B cell (primary cell): ENCODE measurements around the gene TCF7. TPM values are rescaled to one million over a fixed set of nuclear protein-coding genes. Genes with fewer than 3 reads are reported as not detected.

Experiments
- ATAC-seq: fragments of 200-7000 bp; cut with Tn5 transposase; one replicate; pipeline ENCODE4 v1.10.0; 2021; ENCODE audit warnings: low read depth, mild to moderate bottlenecking, moderate number of reproducible peaks, moderate library complexity
- CTCF ChIA-PET: fragments of 350-600 bp; sonication (Branson Sonifier 250); formaldehyde crosslinking; loops from one replicate; lab custom pipeline; 2021; ENCODE audit warnings: antibody characterized with exemption, inconsistent platforms; lab: Charles Lee
- POLR2A ChIA-PET: fragments of 350-600 bp; sonication (Branson Sonifier 250); formaldehyde crosslinking; loops from one replicate; lab custom pipeline; 2021; ENCODE audit warnings: antibody characterized with exemption; lab: Charles Lee
- DNase-seq: peaks from one replicate; pipeline ENCODE4 v3.0.0; 2013
- H2AFZ ChIP-seq: 2 replicates; pipeline ENCODE4 v1.6.1; 2012; ENCODE audit warnings: mild to moderate bottlenecking, low read depth, low read length; ENCODE audit not compliant: insufficient read depth, poor library complexity, severe bottlenecking
- H3K27ac ChIP-seq, 2 donors: 1 replicate in 1 of 2; 2 replicates in 1 of 2; pipeline ENCODE4 v1.5.1; 2012 to 2013; ENCODE audit warnings: low read length in 2 of 2, mild to moderate bottlenecking in 2 of 2, moderate library complexity in 1 of 2
- H3K27me3 ChIP-seq, 4 experiments: fragments of 200-600 bp in 1 of 4; sonication (generic) in 1 of 4; replicated peaks in 1 of 4; 1 replicate in 2 of 4; 2 replicates in 2 of 4; pipeline versions ENCODE4 v1.6.1 to v1.7.0; 2013 to 2016; ENCODE audit warnings: low read length in 3 of 4, mild to moderate bottlenecking in 2 of 4, mixed read lengths in 1 of 4, moderate library complexity in 1 of 4; ENCODE audit not compliant: insufficient read depth in 4 of 4, control insufficient read depth in 3 of 4; ENCODE audit errors: control extremely low read depth in 1 of 4
- H3K36me3 ChIP-seq, 2 experiments: replicated peaks in 1 of 2; 1 replicate in 1 of 2; 2 replicates in 1 of 2; pipeline versions ENCODE4 v1.6.1 to v1.7.1; 2013; ENCODE audit warnings: low read length in 1 of 2; ENCODE audit not compliant: insufficient read depth in 2 of 2, control insufficient read depth in 1 of 2; ENCODE audit errors: control extremely low read depth in 1 of 2, extremely low read depth in 1 of 2
- H3K4me1 ChIP-seq, 2 donors: fragments of 200-600 bp in 1 of 2; sonication (generic) in 1 of 2; 1 replicate in 1 of 2; 2 replicates in 1 of 2; pipeline versions ENCODE4 v1.5.1 to v1.6.1; 2013 to 2017; ENCODE audit warnings: low read length in 2 of 2; ENCODE audit not compliant: control insufficient read depth in 2 of 2, insufficient read depth in 2 of 2
- H3K4me2 ChIP-seq: replicated peaks from 2 replicates; pipeline ENCODE3; 2012; ENCODE audit warnings: mild to moderate bottlenecking, low read depth, low read length; ENCODE audit not compliant: poor library complexity, severe bottlenecking
- H3K4me3 ChIP-seq, 5 experiments: fragments of 200-600 bp in 1 of 5; sonication (generic) in 1 of 5; 1 replicate in 3 of 5; 2 replicates in 2 of 5; pipeline versions ENCODE4 v1.5.1 to v1.7.0; 2011 to 2016; ENCODE audit warnings: low read length in 4 of 5, mild to moderate bottlenecking in 4 of 5, low read depth in 2 of 5, control low read depth in 1 of 5, moderate library complexity in 1 of 5; ENCODE audit not compliant: insufficient read depth in 1 of 5; ENCODE audit errors: control extremely low read depth in 1 of 5, extremely low read depth in 1 of 5
- H3K79me2 ChIP-seq: fragments of 200-600 bp; sonication (generic); one replicate; pipeline ENCODE4 v1.6.0; 2016; ENCODE audit warnings: low read length; ENCODE audit not compliant: control insufficient read depth, insufficient read depth
- H3K9ac ChIP-seq: fragments of 200-600 bp; sonication (generic); 2 replicates; pipeline ENCODE4 v1.6.1; 2017; ENCODE audit warnings: mild to moderate bottlenecking, low read length, moderate library complexity
- H3K9me3 ChIP-seq, 3 donors: one replicate each; pipeline versions ENCODE4 v1.6.1 to v1.7.1; 2013; ENCODE audit warnings: low read length in 2 of 3; ENCODE audit not compliant: control insufficient read depth in 2 of 3, insufficient read depth in 1 of 3; ENCODE audit errors: control extremely low read depth in 1 of 3
- H4K20me1 ChIP-seq: 2 replicates; pipeline ENCODE4 v1.6.0; 2012; ENCODE audit warnings: mild to moderate bottlenecking, low read length; ENCODE audit not compliant: insufficient read depth, control insufficient read depth, poor library complexity, severe bottlenecking
- H3K27ac Mint-ChIP-seq: one replicate; pipeline ENCODE4 v1.8.0; 2021; ENCODE audit warnings: mixed read lengths
- H3K27me3 Mint-ChIP-seq: one replicate; pipeline ENCODE4 v1.8.0; 2021; ENCODE audit warnings: mixed read lengths
- H3K4me1 Mint-ChIP-seq: one replicate; pipeline ENCODE4 v1.8.0; 2021; ENCODE audit warnings: mixed read lengths
- H3K4me3 Mint-ChIP-seq: one replicate; pipeline ENCODE4 v1.8.0; 2021; ENCODE audit warnings: mixed read lengths
- H3K9me3 Mint-ChIP-seq: one replicate; pipeline ENCODE4 v1.8.0; 2022; ENCODE audit warnings: mixed read lengths; ENCODE audit not compliant: insufficient read depth
- EZH2 ChIP-seq: IDR thresholded peaks from 2 replicates; pipeline ENCODE4 v1.6.1; 2012; ENCODE audit warnings: borderline replicate concordance, low read depth, mild to moderate bottlenecking, moderate library complexity, low read length; ENCODE audit not compliant: insufficient read depth, poor library complexity, severe bottlenecking
- WGBS: methylation state at CpG from one replicate; pipeline ENCODE4 v1.1.5; 2013; ENCODE audit warnings: missing lambda C conversion rate; ENCODE audit not compliant: insufficient coverage; 5-methylcytosine and 5-hydroxymethylcytosine counted together
- intact Hi-C: fragments of 100-400 bp; cut with micrococcal nuclease; formaldehyde crosslinking; loops from one replicate; pipeline ENCODE4 v1.10.0; 2022
- polyA plus RNA-seq: library from polyadenylated mRNA; depleted of rRNA; stranded (reverse); fragments of >200 nt; gene quantifications from 2 replicates; pipeline ENCODE4 v1.2.3, GENCODE V29; 2012
- total RNA-seq, 2 donors: library from RNA; stranded (reverse); fragments of 120-200 nt in 1 of 2; gene quantifications; 1 replicate in 1 of 2; 2 replicates in 1 of 2; pipeline versions ENCODE4 v1.2.3 to v1.2.4, GENCODE V29; 2013 to 2022
- TF ChIP-seq, protein P1 (sequence below): fragments of 200-600 bp; IDR thresholded peaks from one replicate; pipeline ENCODE4 v1.8.0; 2022; ENCODE audit warnings: antibody characterized with exemption, mild to moderate bottlenecking

The TCF7 gene
- total and polyA plus RNA-seq, 2 donors (not counting 1 experiment from before 2014, with no cell fraction given), result 26.8 to 61.1 TPM

DNA sequence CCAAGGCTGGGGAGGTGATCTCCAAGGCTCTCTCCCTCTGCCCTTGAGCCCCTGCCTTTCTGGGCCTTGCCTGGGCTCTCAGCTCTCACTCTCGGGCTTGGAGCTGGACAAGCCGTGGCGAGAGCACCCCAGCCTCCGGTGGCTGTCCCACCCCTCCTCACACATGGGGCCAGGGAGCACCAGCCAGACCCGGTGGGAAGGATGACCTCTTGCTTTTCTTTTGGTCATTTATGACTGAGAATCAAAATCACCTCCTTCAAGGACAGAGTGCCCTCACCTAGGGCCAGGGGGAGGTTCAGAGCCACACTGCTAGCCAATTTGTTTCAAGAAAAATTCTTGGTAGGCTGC lies 14.1 kb downstream of the TCF7 start:
- POLR2A ChIA-PET, result no interaction called here
- no peak overlapping the region for H3K9ac ChIP-seq
- no peak overlapping the region for H3K4me3 ChIP-seq
- H3K4me1 Mint-ChIP-seq, result peaks cover 57% of the 10 kb centered on the region
- H3K4me1 ChIP-seq, result peaks cover 33 to 81% of the 10 kb centered on the region in 2 donors
- 95% methylated on average over 5 of the region's 5 CpGs for WGBS
- no peak overlapping the region for H3K4me3 Mint-ChIP-seq
- no peak overlapping the region for H3K4me2 ChIP-seq
- ATAC-seq (no peak), DNase-seq (no peak)
- CTCF ChIA-PET, result interaction anchor here (1.5 to 3.5 kb wide), 3 partner anchors 12 to 89 kb away, joined by 6 to 16 read pairs (median 11); no protein-coding TSS in a partner anchor
- no peak for TF ChIP-seq EZH2
- TF ChIP-seq, protein P1, sequence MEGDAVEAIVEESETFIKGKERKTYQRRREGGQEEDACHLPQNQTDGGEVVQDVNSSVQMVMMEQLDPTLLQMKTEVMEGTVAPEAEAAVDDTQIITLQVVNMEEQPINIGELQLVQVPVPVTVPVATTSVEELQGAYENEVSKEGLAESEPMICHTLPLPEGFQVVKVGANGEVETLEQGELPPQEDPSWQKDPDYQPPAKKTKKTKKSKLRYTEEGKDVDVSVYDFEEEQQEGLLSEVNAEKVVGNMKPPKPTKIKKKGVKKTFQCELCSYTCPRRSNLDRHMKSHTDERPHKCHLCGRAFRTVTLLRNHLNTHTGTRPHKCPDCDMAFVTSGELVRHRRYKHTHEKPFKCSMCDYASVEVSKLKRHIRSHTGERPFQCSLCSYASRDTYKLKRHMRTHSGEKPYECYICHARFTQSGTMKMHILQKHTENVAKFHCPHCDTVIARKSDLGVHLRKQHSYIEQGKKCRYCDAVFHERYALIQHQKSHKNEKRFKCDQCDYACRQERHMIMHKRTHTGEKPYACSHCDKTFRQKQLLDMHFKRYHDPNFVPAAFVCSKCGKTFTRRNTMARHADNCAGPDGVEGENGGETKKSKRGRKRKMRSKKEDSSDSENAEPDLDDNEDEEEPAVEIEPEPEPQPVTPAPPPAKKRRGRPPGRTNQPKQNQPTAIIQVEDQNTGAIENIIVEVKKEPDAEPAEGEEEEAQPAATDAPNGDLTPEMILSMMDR, result no peak
- H3K79me2 ChIP-seq, result peaks cover 20% of the 10 kb centered on the region
- H2AFZ ChIP-seq, result no peak overlapping the region
- no peak overlapping the region for H3K27ac Mint-ChIP-seq
- intact Hi-C loops, result no loop called here
- no peak overlapping the region for H3K27ac ChIP-seq
- no peaks in the 10 kb centered on the region for H3K27me3 Mint-ChIP-seq
- H3K9me3 Mint-ChIP-seq, result no peaks in the 10 kb centered on the region
- no peaks in the 10 kb centered on the region for H3K9me3 ChIP-seq
- H4K20me1 ChIP-seq, result peaks cover 8% of the 10 kb centered on the region
- no peaks in the 10 kb centered on the region for H3K27me3 ChIP-seq
- peaks cover 0 to 11% of the 10 kb centered on the region in 2 experiments for H3K36me3 ChIP-seq

DNA sequence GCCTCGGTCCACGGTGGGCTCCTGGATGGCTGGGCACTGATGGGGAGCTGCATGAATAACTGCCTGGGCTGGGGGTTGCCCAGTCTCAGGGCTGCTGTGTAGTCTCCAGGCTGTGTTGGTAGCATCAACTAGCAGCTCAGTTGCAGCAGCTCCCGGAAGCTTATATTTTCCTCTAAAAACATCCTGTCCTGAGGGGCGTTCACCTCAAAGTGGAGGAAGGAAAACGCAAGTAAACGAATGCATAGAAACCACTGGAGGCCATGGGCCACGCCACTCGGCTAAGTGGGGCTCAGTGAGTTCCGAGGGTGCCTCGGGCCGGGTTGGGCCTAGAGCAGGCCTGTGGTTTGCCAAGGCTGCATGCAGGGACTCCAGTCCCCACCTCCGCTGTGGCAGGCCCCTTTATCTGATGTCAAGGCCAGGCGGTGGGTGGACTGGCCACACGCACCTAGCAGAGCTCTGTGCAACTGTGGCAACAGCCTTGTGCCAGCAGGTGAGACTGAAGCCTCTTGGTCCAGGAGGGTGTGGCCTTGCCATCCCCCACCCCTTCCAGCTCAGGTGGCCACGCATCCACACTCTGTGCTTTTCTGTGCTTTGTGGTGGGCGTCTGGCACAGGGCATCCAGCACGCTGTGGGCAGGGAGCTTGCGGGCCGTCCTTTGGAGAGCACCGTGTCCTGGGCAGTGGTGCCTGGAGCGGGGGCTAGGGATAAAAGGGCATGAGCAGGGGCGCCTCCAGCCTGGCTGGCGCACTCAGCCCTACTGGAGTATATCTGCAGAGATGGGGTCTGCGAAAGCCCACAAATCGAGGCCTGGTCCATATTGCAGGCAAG lies 15.1 kb downstream of the TCF7 start:
- Histone ChIP-seq H2AFZ (no peak overlapping the region), H3K4me3 (no peak overlapping the region), H3K27me3 (no peaks in the 10 kb centered on the region), H3K79me2 (peaks cover 20% of the 10 kb centered on the region), H3K27ac (no peak overlapping the region), H4K20me1 (peaks cover 12% of the 10 kb centered on the region), H3K9ac (no peak overlapping the region), H3K4me1 (peaks cover 27 to 75% of the 10 kb centered on the region in 2 donors), H3K36me3 (peaks cover 0 to 16% of the 10 kb centered on the region in 2 experiments), H3K4me2 (no peak overlapping the region), H3K9me3 (no peaks in the 10 kb centered on the region)
- POLR2A ChIA-PET, result no interaction called here
- ATAC-seq (no peak), DNase-seq (no peak)
- Mint-ChIP-seq H3K9me3 (no peaks in the 10 kb centered on the region), H3K4me1 (peaks cover 53% of the 10 kb centered on the region), H3K27ac (no peak overlapping the region), H3K4me3 (no peak overlapping the region), H3K27me3 (no peaks in the 10 kb centered on the region)
- CTCF ChIA-PET, result interaction anchor here (0.5 to 25.7 kb wide), 6 partner anchors 9 to 90 kb away, joined by 3 to 644 read pairs (median 4); no protein-coding TSS in a partner anchor
- TF ChIP-seq, protein P1, result no peak
- no peak for TF ChIP-seq EZH2
- 95% methylated on average over 24 of the region's 25 CpGs for WGBS
- intact Hi-C loops, result no loop called here
